CD4-positive, alpha-beta T cell (primary cell): ENCODE results near the gene NUP160. TPM values are rescaled to one million over a fixed set of nuclear protein-coding genes. Genes with fewer than 3 reads are reported as not detected.
A peak's percentile ranks its signal among the peaks of the same experiment; 100 is the strongest.
"Not testable (repeated sequence)": the region's sequence is repeated elsewhere in the genome, so short reads cannot be mapped to it uniquely, and the experiment has no call there.

Experiments
- ATAC-seq: fragments of 200-7000 bp; cut with Tn5 transposase; one replicate; pipeline ENCODE4 v1.10.0; 2022; ENCODE audit warnings: mild to moderate bottlenecking; ENCODE audit not compliant: poor library complexity
- CTCF ChIA-PET: fragments of 350-600 bp; sonication (Branson Sonifier 250); formaldehyde crosslinking; loops from one replicate; lab custom pipeline; 2021; ENCODE audit warnings: antibody characterized with exemption, inconsistent platforms; lab: Charles Lee
- POLR2A ChIA-PET: fragments of 350-600 bp; sonication (Branson Sonifier 250); formaldehyde crosslinking; loops from one replicate; lab custom pipeline; 2021; ENCODE audit warnings: antibody characterized with exemption, inconsistent platforms; lab: Charles Lee
- DNase-seq, 14 experiments: peaks; one replicate each; pipeline ENCODE4 v3.0.0-alpha.2; 2013 to 2020; ENCODE audit warnings: mixed read lengths in 2 of 14
- H3K27ac ChIP-seq, 2 donors: one replicate each; pipeline versions ENCODE4 v1.5.1 to v1.7.0; 2013; ENCODE audit warnings: low read length in 2 of 2, low read depth in 1 of 2, mild to moderate bottlenecking in 1 of 2
- H3K27me3 ChIP-seq, 2 experiments: 1 replicate in 1 of 2; 2 replicates in 1 of 2; pipeline versions ENCODE4 v1.6.1 to v1.7.0; 2013; ENCODE audit warnings: low read length in 2 of 2, control low read depth in 1 of 2, mild to moderate bottlenecking in 1 of 2, moderate library complexity in 1 of 2; ENCODE audit not compliant: insufficient read depth in 2 of 2, control insufficient read depth in 1 of 2
- H3K36me3 ChIP-seq: one replicate; pipeline ENCODE4 v1.6.1; 2013; ENCODE audit warnings: low read length, control low read depth; ENCODE audit not compliant: insufficient read depth
- H3K4me1 ChIP-seq: one replicate; pipeline ENCODE4 v1.6.1; 2013; ENCODE audit warnings: low read length, control low read depth; ENCODE audit not compliant: insufficient read depth
- H3K4me3 ChIP-seq: one replicate; pipeline ENCODE4 v1.5.1; 2013; ENCODE audit warnings: mild to moderate bottlenecking, low read length, moderate library complexity
- H3K9me3 ChIP-seq, 2 experiments: 1 replicate in 1 of 2; 2 replicates in 1 of 2; pipeline versions ENCODE4 v1.6.1 to v1.7.0; 2013; ENCODE audit warnings: low read length in 2 of 2, mild to moderate bottlenecking in 2 of 2, control low read depth in 1 of 2, moderate library complexity in 1 of 2; ENCODE audit not compliant: control insufficient read depth in 1 of 2, insufficient read depth in 1 of 2
- H3K27ac Mint-ChIP-seq: one replicate; pipeline ENCODE4 v1.8.0; 2020; ENCODE audit warnings: mixed read lengths
- H3K27me3 Mint-ChIP-seq: one replicate; pipeline ENCODE4 v1.8.0; 2021; ENCODE audit warnings: mixed read lengths
- H3K36me3 Mint-ChIP-seq: one replicate; pipeline ENCODE4 v1.8.0; 2021; ENCODE audit warnings: low read depth, mixed read lengths
- H3K4me1 Mint-ChIP-seq: one replicate; pipeline ENCODE4 v1.8.0; 2021; ENCODE audit warnings: low read depth, mixed read lengths
- H3K4me3 Mint-ChIP-seq: one replicate; pipeline ENCODE4 v1.8.0; 2020; ENCODE audit warnings: mild to moderate bottlenecking, mixed read lengths
- H3K9me3 Mint-ChIP-seq: one replicate; pipeline ENCODE4 v1.8.0; 2020; ENCODE audit warnings: mixed read lengths
- intact Hi-C, 2 experiments: fragments of 100-400 bp; cut with DNase I in 1 of 2; cut with micrococcal nuclease in 1 of 2; formaldehyde crosslinking; loops; one replicate each; pipeline versions ENCODE4 v1.15.1 to v1.9.0; 2023 to 2025; cut with DNase I, micrococcal nuclease
- total RNA-seq, 174 experiments: library from RNA in 2 of 174; stranded (reverse) in 2 of 174; gene quantifications; one replicate each; pipeline ENCODE4 v1.2.3 and lab custom pipeline; 2021 to 2026
- TF ChIP-seq, protein P1 (sequence below): fragments of 200-600 bp; IDR thresholded peaks from one replicate; pipeline ENCODE4 v1.8.0; 2022; ENCODE audit warnings: antibody characterized with exemption, mild to moderate bottlenecking

NUP160 gene
- total RNA-seq, 2 experiments from 2014 or later, result 41.9 to 47.9 TPM

DNA sequence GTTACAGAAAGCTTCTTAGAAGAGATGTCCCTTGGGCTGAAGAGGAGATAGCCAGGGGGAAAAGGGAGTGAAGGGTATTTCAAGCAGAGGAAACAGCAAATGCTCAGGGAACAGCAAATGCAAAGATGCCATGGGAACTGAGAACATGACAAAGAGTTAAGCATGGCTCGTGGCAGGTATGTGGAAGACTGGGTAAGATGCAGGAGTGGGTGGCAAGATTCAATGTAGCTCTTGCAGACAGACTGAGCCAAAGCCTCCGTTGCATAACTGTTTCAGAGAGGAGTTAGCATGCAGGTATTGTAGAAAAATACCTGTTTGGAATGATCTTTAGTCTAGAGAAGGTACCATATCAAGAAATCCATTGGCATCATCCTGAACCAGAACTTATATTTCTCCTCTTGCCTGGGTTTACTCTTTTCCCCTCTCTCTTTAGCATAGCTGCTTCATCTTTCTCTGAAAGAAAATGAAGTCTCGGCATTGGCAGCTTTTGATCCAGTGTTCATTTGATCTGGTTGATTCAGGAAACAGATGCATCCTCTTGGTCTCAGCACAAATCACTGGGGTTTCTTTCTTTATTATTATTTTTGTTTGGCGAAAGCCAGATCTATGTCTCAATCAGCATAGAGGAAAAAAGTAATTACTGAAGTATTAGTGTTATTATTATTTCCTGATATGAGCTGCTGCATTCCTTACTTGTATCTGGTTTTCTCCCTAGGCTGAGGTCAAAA lies 41.7 kb upstream of the NUP160 start:
- intact Hi-C loops, result no loop called here
- ATAC-seq, result peak; percentile 60
- Mint-ChIP-seq H3K4me3 (peak overlapping the region; percentile 2), H3K27ac (no peak overlapping the region), H3K9me3 (no peaks in the 10 kb centered on the region), H3K27me3 (no peaks in the 10 kb centered on the region), H3K36me3 (no peaks in the 10 kb centered on the region), H3K4me1 (peaks cover 43% of the 10 kb centered on the region)
- H3K36me3 ChIP-seq, result no peaks in the 10 kb centered on the region
- H3K27me3 ChIP-seq, result no peaks in the 10 kb centered on the region
- H3K27ac ChIP-seq, result no peak overlapping the region
- POLR2A ChIA-PET, result interaction anchor here (0.7 to 1.0 kb wide), 4 partner anchors 17 to 42 kb away, joined by 3 read pairs; partner anchors contain the start of gene NUP160
- H3K9me3 ChIP-seq, result peaks cover 0 to 8% of the 10 kb centered on the region in 2 experiments
- TF ChIP-seq, protein P1, sequence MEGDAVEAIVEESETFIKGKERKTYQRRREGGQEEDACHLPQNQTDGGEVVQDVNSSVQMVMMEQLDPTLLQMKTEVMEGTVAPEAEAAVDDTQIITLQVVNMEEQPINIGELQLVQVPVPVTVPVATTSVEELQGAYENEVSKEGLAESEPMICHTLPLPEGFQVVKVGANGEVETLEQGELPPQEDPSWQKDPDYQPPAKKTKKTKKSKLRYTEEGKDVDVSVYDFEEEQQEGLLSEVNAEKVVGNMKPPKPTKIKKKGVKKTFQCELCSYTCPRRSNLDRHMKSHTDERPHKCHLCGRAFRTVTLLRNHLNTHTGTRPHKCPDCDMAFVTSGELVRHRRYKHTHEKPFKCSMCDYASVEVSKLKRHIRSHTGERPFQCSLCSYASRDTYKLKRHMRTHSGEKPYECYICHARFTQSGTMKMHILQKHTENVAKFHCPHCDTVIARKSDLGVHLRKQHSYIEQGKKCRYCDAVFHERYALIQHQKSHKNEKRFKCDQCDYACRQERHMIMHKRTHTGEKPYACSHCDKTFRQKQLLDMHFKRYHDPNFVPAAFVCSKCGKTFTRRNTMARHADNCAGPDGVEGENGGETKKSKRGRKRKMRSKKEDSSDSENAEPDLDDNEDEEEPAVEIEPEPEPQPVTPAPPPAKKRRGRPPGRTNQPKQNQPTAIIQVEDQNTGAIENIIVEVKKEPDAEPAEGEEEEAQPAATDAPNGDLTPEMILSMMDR, result no peak
- H3K4me3 ChIP-seq, result no peak overlapping the region
- peak in 4 of 14 experiments; percentile 14 to 39 (median 22) for DNase-seq
- CTCF ChIA-PET, result interaction anchor here (0.9 to 1.5 kb wide), 3 partner anchors 25 to 45 kb away, joined by 3 read pairs; no protein-coding TSS in a partner anchor
- H3K4me1 ChIP-seq, result peaks cover 45% of the 10 kb centered on the region

DNA sequence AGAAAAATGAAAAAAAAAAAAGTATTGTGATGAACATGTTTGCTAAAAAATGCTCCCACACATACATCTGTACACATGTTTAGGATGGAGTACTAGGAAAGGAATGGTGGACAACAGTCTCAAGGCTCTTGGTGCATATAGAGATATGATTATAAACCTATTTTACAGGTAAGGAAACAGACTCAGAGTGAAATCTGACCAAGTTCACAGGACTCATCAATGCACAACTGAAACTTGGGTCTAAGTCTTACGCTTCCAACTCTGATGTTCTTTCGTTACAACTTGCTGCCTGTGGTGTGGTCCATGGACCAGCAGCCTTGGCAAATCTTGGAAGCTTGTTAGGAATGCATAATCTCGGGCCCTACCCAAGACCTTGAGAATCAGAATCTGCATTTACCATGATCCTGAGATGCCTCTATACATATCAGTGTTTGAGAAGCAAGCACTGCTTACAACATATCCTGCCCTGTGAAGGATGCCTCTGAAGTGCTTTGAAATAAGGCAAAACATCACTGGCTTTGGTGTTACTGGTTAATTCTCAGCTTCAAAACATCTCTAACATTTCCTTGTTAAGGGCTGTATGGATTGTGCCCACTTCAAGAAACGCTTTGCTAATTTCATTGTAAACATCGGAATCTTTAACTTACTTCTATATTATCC lies 39.9 kb upstream of the NUP160 start:
- no peaks in the 10 kb centered on the region for H3K27me3 ChIP-seq
- no peak overlapping the region for H3K4me3 ChIP-seq
- intact Hi-C loops, result no loop called here
- Mint-ChIP-seq H3K4me3 (peak overlapping the region; percentile 32), H3K9me3 (no peaks in the 10 kb centered on the region), H3K4me1 (peaks cover 53% of the 10 kb centered on the region), H3K27me3 (no peaks in the 10 kb centered on the region), H3K27ac (peak overlapping the region; percentile 73), H3K36me3 (no peaks in the 10 kb centered on the region)
- ATAC-seq, result peak; percentile 57
- peaks cover 0 to 8% of the 10 kb centered on the region in 2 experiments for H3K9me3 ChIP-seq
- H3K36me3 ChIP-seq, result no peaks in the 10 kb centered on the region
- ChIA-PET POLR2A (interaction anchor here (0.8 to 1.4 kb wide), 3 partner anchors 32 to 46 kb away, joined by 3 to 6 read pairs (median 5); partner anchors contain the start of gene NUP160), CTCF (interaction anchor here (1.4 to 1.5 kb wide), 2 partner anchors 44 to 47 kb away, joined by 3 read pairs; no protein-coding TSS in a partner anchor)
- peaks cover 52% of the 10 kb centered on the region for H3K4me1 ChIP-seq
- no peak for DNase-seq
- TF ChIP-seq, protein P1, result no peak
- no peak overlapping the region for H3K27ac ChIP-seq

DNA sequence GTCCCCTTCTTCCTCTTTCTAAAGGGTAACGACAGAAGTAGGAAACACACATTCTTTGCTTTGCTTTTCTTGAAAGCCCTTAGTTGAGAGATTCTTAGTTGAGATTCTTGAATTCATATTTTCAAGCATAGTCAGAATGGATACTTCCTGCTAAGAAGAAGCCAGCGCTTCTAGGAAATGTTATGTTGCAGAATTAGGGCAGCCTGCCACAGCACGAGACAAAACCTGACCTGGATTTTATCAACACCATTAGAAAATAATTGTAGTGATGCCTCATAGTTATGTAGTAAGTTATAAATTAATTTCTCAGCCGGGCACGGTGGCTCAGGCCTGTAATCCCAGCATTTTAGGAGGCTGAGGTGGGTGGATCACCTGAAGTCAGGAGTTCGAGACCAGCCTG lies 37.9 kb upstream of the NUP160 start:
- ChIA-PET POLR2A (interaction anchor here (0.8 to 1.0 kb wide), 2 partner anchors 20 to 101 kb away, joined by 3 read pairs; no protein-coding TSS in a partner anchor), CTCF (no interaction called here)
- ATAC-seq, result peak; percentile 37
- intact Hi-C loops, result no loop called here
- TF ChIP-seq, protein P1, result no peak
- DNase-seq, result peak in 7 of 14 experiments; percentile 1 to 64 (median 20)
- Mint-ChIP-seq H3K27me3 (no peaks in the 10 kb centered on the region), H3K36me3 (no peaks in the 10 kb centered on the region), H3K27ac (peak overlapping the region; percentile 84), H3K4me1 (peaks cover 53% of the 10 kb centered on the region), H3K4me3 (peak overlapping the region; percentile 75), H3K9me3 (no peaks in the 10 kb centered on the region)
- Histone ChIP-seq H3K4me1 (peaks cover 52% of the 10 kb centered on the region), H3K27ac (peak overlapping the region; percentile 39 to 77), H3K4me3 (no peak overlapping the region), H3K27me3 (no peaks in the 10 kb centered on the region), H3K36me3 (no peaks in the 10 kb centered on the region), H3K9me3 (no peaks in the 10 kb centered on the region)

DNA sequence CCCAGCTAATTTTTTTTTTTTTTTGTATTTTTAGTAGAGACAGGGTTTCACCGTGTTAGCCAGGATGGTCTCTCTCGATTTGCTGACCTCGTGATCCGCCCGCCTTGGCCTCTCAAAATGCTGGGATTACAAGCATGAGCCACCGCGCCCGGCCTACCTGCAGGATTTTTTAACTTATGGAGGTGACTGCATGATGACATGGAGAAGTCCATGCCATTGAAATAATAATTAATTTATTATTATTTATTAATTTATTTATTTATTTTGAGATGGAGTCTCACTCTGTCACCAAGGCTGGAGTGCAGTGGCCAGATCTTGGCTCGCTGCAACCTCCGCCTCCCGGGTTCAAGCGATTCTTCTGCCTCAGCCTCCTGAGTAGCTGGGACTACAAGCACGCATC lies 34.3 kb upstream of the NUP160 start:
- H3K4me1 Mint-ChIP-seq, result peaks cover 24% of the 10 kb centered on the region
- intact Hi-C loops, H3K36me3 Mint-ChIP-seq, H3K4me3 ChIP-seq, H3K27ac Mint-ChIP-seq, ATAC-seq, DNase-seq, H3K27me3 Mint-ChIP-seq, H3K36me3 ChIP-seq, H3K4me3 Mint-ChIP-seq, H3K9me3 Mint-ChIP-seq, H3K9me3 ChIP-seq, H3K27me3 ChIP-seq, CTCF ChIA-PET, H3K27ac ChIP-seq: not testable (repeated sequence)
- H3K4me1 ChIP-seq, result peaks cover 28% of the 10 kb centered on the region
- POLR2A ChIA-PET, result interaction anchor here (1.0 kb wide), 1 partner anchor 228 kb away, joined by 3 read pairs; no protein-coding TSS in a partner anchor
